Breast epithelium (tissue), 3 donors: ENCODE results near the gene ZDHHC15.

Source experiments
- POLR2A ChIP-seq: fragments of 450-650 bp; IDR thresholded peaks from one replicate; pipeline ENCODE4 v1.6.1; 2016; ENCODE audit warnings: antibody characterized with exemption, mild to moderate bottlenecking, moderate library complexity
- POLR2AphosphoS5 ChIP-seq, 3 donors: sonication (generic); formaldehyde crosslinking; IDR thresholded peaks; one replicate each; pipeline ENCODE4 v1.6.1; 2017; ENCODE audit warnings: antibody characterized with exemption in 3 of 3
- TF ChIP-seq, protein P1 (sequence below), 3 donors: fragments of 450-650 bp; IDR thresholded peaks; one replicate each; pipeline ENCODE4 v1.5.1; 2016 to 2017; ENCODE audit warnings: antibody characterized with exemption in 3 of 3, mild to moderate bottlenecking in 3 of 3, moderate library complexity in 3 of 3

DNA sequence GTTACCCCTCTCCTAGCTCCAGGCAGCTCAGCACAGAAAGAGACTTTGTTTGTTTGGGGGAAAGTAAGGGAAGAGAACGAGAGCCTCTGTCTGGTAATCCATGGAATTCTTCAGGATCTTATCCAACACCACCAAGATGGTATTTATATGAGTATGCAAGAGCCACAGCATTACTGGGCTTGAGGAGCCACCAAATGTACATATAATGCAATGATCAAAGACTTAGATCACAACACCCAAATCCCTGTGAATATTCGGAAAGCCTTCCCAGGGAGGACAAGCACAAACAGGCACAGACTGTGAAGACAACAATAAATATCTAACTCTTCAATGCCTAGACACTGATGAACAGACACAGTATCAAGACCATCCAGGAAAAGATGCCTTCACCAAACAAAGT lies 132.4 kb downstream of the ZDHHC15 start:
- TF ChIP-seq, protein P1, sequence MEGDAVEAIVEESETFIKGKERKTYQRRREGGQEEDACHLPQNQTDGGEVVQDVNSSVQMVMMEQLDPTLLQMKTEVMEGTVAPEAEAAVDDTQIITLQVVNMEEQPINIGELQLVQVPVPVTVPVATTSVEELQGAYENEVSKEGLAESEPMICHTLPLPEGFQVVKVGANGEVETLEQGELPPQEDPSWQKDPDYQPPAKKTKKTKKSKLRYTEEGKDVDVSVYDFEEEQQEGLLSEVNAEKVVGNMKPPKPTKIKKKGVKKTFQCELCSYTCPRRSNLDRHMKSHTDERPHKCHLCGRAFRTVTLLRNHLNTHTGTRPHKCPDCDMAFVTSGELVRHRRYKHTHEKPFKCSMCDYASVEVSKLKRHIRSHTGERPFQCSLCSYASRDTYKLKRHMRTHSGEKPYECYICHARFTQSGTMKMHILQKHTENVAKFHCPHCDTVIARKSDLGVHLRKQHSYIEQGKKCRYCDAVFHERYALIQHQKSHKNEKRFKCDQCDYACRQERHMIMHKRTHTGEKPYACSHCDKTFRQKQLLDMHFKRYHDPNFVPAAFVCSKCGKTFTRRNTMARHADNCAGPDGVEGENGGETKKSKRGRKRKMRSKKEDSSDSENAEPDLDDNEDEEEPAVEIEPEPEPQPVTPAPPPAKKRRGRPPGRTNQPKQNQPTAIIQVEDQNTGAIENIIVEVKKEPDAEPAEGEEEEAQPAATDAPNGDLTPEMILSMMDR (IDR thresholded peaks at IDR 0.05) = no peak
- no peak for TF ChIP-seq POLR2A
- TF ChIP-seq POLR2AphosphoS5 (IDR thresholded peaks at IDR 0.05) = no peak
